Kasumi-1 (cell line): Measurements from ENCODE around the gene KIFAP3.
"Not testable (repeated sequence)": the region's sequence is repeated elsewhere in the genome, so short reads cannot be mapped to it uniquely, and the experiment has no call there.

Experiments
- DNase-seq, 2 experiments: peaks; one replicate each; lab custom pipeline; 2025; lab: John Stamatoyannopoulos, UW

The KIFAP3 gene

DNA sequence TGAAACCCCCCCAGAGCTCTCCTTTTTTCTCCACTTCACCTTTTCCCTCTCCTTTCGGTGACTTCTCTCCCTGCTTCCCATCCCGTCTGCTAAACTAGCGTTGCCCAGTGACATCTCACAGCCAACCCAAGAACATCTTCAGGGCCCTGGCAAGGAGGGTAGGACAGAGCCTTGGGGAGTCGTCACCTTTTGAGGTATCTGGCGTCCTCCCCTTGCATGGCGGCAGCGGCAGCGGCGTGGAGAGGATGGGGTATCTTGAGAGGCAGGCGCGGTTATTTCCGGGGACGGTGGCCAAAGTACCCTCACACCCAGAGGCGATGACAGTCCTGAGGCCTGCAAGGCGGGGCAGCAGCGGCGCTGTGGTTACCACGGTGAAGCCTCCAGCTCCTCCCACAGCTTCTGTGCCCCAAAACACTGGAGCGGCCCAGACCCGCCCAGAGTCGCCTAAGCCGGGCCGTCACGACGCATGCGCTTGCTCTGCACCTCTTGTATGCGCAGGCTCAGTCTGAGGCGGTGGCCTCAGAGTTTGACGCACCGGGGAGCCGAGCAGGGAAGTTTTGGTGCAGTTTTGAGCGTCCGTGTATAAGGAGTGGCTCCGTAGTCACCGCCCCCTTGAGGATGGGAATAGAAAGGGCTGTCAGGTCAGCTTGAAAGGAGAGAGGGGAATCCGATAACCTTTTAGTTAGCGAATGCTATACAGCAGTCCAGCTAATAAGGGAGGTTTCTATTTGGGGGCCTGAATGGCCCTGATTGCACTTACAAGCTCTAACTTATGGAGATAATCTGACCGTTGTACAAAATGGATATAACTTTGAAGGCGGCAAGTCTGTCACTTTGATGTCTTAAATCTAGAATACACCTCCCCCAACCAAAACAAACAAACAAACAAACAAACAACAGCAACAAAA lies at the start of gene KIFAP3:
Gene KIFAP3 (minus strand): TSS at position 446 of the 908 bp plus-strand sequence. CDS start 228 bp downstream, at position 218.
- peak; percentile 99 for DNase-seq

DNA sequence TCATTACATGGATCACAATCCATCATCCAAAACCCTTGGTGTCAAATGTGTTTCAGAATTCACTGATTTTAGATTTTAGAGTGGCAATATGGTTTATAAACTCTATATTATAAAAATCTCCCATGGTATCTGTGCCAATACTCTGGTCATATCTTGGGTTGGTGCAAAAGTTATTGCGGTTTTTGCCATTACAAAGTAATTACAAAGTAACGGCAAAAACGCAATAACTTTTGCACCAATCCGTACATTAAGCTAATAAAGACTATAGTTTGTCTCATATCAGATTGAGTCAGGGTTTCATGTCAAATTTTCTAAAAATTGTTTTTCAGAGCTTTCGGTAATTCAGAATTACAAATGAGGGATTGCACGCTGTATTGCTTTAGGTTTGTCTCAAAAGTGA lies 47.9 kb upstream of the KIFAP3 start:
- no peak for DNase-seq

DNA sequence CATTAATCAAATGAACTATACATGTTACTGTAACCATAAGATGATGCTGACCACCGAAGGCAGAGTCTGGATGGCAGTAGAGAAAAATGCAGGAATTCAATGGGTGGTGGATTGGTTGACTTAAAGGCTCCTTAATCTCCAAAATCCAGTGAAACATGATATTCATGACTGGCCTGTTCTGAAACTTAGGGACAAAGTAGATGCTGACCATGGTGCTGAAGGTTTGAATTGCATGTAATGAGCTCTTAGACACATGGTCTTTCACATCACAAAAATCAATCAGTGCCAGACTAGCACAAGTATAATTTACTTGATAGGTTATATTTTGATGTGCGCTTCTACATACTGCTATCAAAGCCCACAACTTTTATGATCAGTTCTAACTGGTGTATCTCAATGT lies 40.4 kb upstream of the KIFAP3 start:
- peak; percentile 28 to 49 for DNase-seq

DNA sequence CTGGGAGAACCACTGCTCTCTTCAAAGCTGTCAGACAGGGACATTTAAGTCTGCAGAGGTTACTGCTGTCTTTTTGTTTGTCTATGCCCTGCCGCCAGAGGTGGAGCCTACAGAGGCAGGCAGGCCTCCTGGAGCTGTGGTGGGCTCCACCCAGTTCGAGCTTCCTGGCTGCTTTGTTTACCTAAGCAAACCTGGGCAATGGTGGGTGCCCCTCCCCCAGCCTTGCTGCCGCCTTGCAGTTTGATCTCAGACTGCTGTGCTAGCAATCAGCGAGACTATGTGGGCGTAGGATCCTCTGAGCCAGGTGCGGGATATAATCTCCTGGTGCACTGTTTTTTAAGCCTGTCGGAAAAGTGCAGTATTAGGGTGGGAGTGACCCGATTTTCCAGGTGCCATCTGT lies 38.6 kb upstream of the KIFAP3 start:
- not testable (repeated sequence) for DNase-seq

DNA sequence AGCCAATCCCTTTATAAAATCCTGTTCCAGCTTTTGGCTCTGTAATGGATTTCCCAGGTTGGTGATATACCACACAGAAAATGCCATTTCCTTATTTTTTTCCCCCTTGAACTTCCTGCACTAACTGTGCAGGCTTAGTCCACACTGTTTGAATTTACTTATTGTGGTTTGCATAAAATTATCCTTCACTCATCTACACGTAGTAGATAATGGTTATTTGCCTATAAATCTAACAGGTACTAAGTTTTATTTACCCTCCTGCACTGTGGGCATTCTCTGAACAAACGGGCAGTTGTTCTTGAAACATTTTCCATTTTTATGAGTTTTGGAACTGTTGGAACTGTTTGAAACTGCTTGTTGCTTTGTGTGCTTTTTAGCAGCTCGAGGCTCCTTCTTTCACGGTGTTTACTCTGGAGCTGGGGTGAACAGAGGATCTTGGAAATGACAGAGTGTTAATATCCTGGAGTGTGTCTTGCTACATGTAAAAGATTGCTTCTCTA lies 23.0 kb upstream of the KIFAP3 start:
- DNase-seq: no peak

DNA sequence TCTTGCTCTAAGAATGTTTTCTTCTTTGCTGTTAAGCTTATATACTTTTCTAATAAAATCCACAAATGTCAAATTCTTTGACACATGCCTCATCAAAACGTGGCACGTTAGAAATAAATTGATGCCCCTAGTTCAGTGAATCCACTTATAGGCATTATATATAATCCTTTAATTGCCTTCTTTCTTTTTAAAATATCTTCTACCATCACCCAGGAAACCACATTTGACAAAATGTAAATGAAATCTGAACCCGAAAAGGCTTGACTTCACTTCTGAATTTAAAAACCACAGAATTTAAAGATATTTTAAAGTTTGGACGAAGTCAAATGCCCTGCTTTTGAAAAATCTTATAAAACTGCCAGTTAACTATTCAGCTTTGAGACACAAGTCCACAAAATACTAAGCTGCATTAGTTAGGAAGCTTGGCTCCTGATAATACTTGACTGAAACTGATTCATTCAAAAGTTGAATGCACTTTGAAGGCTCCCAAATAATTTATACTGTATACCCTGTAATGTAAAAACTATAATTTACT lies 22.4 kb upstream of the KIFAP3 start:
- no peak for DNase-seq

DNA sequence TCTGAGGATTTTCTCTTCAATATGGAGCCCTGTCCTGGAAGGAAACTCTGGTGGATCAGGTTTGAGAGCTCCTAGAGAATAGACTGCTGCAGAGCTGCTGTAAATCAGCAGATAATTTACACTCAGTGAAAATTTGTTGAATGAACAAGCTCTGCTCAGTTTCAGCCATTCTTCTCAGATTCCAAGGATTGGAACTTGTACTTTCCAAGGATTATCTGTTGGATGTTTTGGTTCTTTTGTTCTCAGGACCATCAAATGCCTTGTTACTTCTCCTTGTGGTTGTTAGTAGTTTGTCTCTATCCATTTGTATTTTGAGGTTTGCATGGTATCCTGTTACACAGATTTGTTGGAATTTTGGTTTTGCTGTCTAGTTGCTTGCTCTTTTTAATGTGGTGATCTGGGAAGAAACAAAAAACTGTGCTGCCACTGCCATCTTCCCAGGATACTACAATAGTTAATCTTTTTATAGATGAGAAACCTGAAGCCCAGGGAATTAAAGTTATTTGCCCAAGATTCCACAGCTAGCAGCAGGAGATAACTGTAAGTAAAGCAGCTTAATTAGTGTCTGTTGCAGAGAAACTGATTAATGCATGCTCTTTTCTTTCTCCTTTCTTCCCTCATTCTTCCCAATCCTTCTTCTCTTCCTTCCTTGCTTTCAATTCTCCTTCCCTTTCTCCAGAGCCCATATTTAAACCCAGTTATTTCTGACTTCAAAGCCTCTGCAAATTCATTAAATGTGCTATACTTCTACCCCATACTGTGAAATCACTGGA lies 21.7 kb upstream of the KIFAP3 start:
- DNase-seq: no peak

DNA sequence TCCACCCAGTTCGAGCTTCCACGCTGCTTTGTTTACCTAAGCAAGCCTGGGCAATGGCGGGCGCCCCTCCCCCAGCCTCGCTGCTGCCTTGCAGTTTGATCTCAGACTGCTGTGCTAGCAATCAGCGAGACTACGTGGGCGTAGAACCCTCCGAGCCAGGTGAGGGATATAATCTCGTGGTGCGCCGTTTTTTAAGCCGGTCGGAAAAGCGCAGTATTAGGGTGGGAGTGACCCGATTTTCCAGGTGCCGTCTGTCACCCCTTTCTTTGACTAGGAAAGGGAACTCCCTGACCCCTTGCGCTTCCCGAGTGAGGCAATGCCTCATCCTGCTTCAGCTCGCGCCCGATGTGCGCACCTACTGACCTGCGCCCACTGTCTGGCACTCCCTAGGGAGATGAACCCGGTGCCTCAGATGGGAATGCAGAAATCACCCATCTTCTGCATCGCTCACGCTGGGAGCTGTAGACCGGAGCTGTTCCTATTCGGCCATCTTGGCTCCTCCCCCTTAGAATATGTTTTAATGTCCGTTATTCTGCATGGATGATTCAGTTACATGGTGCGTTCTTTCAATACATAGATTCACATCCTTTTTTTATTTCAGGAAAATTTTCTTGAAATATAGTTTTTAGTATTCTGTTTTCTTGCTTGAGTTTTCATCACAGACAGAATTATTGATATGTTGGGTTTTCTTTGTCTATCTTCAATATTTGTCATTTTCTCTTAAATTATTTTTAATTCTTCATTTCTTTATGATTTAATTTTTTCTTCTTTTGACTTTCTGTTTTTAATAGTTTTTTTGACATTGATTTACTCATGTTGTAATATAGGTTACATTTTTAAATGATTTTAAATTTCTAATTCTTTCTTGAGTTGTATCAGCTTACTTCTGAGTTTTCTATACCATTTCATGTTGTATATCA lies 20.5 kb upstream of the KIFAP3 start:
- DNase-seq: not testable (repeated sequence)

DNA sequence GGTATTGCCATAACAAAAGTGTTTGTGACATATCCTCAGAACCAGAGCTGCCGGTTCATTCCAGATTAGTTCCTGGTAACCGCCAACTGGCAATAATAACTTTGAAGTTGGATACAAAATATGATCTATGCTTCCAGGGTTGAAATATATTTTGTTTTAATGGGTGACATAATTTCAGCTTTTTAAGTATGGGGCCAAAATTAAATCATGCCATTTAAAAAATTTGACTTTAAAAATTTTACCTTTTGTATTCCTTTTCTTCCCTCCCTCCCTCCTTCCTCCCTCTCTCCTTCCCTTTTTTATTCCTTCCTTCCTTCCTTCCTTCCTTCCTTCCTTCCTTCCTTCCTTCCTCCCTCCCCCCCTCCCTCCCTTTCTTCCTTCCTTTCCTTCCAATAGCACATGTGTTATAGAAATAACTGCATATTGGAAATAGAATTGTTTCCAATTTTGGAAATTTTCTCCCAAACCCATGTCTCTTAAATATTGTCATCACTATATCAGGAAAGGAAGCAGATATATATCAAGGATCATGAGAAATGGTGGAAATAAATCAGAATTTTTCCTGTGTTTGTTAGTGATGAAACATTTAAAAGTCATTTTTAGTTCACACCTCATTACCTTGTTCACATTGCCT lies 12.0 kb upstream of the KIFAP3 start:
- DNase-seq: no peak

DNA sequence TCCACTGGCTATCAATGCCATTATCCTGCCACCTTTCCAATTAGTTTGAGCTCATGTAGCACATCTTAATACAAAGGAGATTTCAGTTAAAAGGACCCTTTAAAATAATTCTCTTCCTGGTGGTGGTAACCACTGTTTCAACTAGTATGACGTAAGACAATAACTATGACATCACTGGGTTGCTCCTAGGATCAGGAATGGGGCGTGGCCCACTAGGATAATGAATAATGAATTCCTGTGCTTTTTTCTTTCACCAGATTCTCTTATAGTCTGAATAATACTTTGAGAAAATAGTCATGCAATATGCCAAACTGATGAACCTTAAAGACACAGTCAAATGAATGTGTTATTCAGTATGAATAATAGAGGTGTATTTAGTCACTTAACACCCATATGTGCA lies 10.6 kb upstream of the KIFAP3 start:
- DNase-seq: no peak

DNA sequence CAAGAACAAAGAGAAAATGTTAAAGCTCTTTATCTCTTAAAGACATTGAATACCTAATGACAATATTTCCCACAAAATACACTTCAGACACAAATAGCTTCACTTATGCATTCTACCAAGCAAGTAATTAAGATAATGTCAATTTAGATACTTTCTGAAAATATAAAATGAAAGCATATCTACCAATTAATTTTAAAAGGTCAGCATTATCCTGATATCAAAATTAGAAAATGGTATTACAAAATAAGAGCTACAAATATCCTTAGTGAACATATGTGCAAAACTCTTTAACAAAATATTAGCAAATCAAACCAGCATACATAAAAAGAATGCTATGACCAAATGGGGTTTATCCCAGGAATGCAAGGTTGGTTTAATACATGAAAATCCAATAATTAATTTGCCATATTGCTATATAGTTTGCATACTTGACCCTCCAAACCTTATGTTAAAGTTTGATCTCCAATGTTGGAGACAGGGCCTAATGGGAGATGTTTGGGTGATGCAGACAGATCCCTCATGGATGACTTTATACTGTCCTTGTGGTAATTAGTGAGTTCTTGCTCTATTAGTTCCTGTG lies 4.2 kb upstream of the KIFAP3 start:
- DNase-seq: no peak

DNA sequence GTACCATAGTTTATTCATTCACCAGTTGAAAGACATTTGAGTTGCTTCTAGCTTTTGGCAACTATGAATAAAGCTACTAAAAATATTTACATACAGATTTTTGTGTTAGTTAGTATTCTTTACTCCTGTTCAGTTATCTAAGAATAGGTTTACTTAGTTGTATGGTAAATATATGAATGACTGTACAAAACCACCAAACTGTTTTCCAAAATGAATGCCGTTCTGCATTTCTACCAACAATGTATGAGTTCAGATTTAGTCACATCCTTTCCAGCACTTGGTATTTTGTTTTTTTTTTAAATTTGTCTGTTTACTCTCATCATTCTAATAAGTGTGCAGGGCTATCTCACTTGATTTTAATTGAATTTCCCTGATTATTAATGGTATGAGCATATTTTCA lies 3.4 kb upstream of the KIFAP3 start:
- no peak for DNase-seq

DNA sequence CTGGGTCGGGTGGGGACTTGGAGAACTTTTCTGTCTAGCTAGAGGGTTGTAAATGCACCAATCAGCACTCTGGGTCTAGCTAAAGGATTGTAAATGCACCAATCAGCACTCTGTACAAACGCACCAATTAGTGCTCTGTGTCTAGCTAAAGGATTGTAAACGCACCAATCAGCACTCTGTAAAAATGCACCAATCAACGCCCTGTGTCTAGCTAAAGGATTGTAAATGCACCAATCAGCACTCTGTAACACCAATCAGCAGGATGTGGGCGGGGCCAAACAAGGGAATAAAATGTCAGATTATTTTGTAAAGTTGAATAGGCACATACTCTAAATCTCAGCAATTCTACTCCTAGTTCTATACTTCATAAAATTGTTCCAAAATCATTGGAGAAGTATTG lies 2.5 kb upstream of the KIFAP3 start:
- DNase-seq: not testable (repeated sequence)

DNA sequence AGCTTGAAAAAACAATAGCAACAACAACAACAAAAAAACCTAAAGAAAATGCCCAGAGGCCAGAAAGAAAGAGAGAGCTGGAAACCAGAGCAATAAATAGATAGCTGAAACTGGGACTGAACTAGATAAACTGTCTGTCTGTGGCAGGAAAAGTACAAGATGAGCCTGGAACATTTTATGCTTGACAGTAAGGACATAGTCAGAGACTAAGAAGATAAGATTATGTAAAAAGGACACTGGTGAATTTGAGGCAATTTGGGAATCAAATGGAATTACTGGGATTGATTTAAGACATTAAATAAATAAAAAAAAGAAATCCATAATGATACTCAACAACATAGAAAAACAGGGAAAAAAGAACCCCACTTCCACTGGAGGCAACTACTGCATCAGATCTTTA lies 1.7 kb upstream of the KIFAP3 start:
- no peak for DNase-seq

DNA sequence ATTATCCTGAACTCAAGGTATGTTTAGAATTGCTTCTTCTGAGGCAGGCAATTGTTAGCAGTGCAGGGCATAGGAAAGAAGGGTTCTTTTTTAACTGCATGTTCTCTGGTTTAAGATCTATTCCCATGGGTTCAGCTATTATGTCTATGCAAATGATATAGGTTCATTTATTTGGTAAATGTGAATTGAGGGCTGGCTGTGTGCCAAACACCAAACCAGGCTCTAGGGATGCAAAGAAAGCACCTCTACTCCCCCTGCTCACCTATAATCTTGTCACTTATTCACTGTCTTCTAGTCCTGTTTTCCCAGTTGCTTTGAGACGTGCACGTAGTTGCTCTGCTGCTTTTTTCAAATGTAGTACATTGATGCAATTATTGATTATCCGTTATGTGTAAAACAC lies 691 bp upstream of the KIFAP3 start:
- no peak for DNase-seq

DNA sequence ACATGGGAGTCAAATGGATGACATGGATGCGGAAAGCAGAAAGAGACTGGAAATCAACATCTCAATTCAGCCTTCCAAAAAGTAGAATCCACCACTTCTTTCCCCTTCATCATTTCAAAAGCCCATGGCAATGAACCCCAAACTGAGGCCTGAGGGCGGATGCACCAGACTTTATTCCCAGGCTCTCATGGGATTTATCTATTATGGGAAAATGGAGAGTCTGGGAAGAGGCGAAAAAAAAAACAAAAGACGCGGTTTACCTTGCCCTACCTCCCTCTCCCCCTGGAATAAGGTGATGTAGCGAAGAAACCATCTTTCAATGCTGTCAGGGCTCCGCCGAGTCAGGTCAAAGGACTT lies 624 bp downstream of the KIFAP3 start:
- DNase-seq: no peak

DNA sequence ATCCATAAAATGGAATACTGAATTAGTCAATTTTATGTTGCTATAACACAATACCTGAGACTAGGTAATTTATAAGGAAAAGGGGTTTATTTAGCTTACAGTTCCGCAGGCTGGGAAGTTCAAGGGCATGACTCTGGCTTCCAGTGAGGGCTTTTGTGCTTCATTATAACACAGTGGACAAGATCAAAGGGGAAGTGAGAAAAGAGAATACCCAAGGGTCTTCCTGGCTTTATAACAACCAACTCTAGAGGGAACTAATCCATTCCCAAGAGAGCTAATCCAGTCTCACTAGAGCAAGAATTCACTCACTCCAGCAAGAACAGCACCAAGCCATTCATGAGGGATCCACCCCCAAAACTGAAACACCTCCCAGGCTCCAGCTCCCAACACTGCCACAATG lies 3.1 kb downstream of the KIFAP3 start:
- no peak for DNase-seq

DNA sequence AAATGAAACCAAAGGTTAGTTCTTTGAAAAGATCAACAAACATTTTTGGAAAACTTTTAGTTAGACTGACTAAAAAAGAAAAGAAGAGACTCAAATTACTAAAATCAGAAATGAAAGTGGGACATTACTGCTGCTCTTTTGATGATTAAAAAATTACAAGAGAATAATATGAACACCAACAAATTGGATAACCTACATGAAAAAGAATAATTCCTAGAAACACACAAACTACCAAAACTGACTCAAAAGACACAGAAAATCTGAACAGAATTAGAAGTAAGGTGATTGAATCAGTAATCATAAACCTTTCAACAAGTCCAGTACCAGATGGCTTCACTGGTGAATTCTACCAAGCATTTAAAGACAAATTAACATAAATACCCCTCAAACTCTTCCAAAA lies 5.6 kb downstream of the KIFAP3 start:
- DNase-seq: no peak

DNA sequence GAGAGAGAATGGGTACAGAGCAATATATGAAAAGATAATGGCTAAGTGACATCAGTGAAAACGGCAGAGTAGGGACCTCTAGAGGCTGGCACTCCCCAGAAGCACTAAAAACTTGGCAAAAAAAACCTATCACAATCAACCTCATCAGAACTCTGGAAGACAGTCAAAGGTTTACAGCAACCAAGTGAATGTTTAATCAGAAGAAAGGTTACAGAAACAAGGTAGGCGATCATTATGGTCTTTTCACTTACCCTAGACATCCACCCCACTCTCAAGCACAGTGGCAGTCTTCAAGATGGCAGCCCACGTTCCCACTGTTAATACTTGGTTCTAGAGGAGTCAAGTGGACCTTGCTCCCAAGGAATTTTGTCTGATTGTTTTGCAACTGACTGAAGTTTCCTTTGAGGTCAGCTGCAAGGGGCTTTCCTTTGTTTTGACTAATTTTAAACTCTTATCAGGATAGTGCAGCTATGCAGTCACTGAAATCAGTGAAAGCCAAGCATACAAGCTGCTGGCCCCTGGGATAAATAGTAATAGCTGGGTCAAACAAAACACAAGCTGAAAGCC lies 7.2 kb downstream of the KIFAP3 start:
- DNase-seq: peak in 1 of 2 experiments; percentile 3

DNA sequence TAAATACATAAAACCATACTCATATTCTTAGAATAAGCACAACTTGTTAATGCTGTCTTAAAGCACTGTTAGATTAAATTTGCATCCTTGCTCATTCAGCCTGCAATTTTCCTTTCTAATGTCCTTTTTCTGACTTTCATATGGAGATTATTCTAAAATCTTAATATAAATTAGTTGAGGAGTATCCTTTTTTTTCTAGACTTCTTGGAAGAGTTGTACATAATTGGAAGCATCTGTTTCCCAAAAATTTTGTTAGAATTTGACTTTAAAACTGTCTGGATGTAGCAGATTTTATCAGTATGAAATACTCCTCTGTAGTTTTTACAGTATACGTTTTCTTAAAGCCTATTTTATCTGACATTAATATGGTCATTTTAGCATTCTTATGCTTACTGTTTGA lies 9.7 kb downstream of the KIFAP3 start:
- no peak for DNase-seq
